ENCODE results near the gene SETBP1.

- no peak for TF ChIP-seq NR1H2 (CRISPR knock-in tag; IDR thresholded peaks at IDR 0.05)
- TF ChIP-seq NFATC3 (IDR thresholded peaks at IDR 0.05), result no peak
- no peak for TF ChIP-seq ZBTB1 (CRISPR knock-in tag; IDR thresholded peaks at IDR 0.05; ENCODE audit: borderline replicate concordance, low read depth)
- TF ChIP-seq GABPB1 (CRISPR knock-in tag; IDR thresholded peaks at IDR 0.05), result no peak
- no peak for TF ChIP-seq CBFB (CRISPR knock-in tag; IDR thresholded peaks at IDR 0.05)
- no peak for TF ChIP-seq EGR1 (conservative IDR thresholded peaks at IDR 0.05)
- no peak for TF ChIP-seq ATF4 (CRISPR knock-in tag; IDR thresholded peaks at IDR 0.05)
- no peak for TF ChIP-seq SIX5 (IDR thresholded peaks at IDR 0.05; ENCODE audit: borderline replicate concordance in 1 of 2, insufficient read depth in 1 of 2, low read depth in 1 of 2, low read length in 2 of 2)
- TF ChIP-seq AFF4 (CRISPR knock-in tag; IDR thresholded peaks at IDR 0.05), result no peak
- TF ChIP-seq ZNF133 (CRISPR knock-in tag; IDR thresholded peaks at IDR 0.05), result no peak
- no peak for TF ChIP-seq CTCF (IDR thresholded peaks at IDR 0.05 in 2 of 3, conservative IDR thresholded peaks at IDR 0.05 in 1 of 3; ENCODE audit: insufficient read depth in 2 of 3, low read depth in 1 of 3, low read length in 3 of 3)
- TF ChIP-seq MECOM (CRISPR knock-in tag; IDR thresholded peaks at IDR 0.05), result no peak
- TF ChIP-seq ZZZ3 (IDR thresholded peaks at IDR 0.05), result no peak
- no peak for TF ChIP-seq ZNF23 (CRISPR knock-in tag; IDR thresholded peaks at IDR 0.05)
Observed at GRCh38 chr18:44921974-44922373, 241.3 kb downstream of the SETBP1 start.
